SK-N-MC (cell line): ENCODE data around the gene ADAM29.

Experiments
- DNase-seq: peaks from one replicate; pipeline ENCODE4 v3.0.0-alpha.2; 2011; ENCODE audit warnings: low read depth, low spot score
- H3K27ac ChIP-seq: fragments of 200-600 bp; sonication (generic); 2 replicates; pipeline ENCODE4 v1.5.1; 2016; ENCODE audit warnings: mixed run types
- H3K36me3 ChIP-seq: fragments of 200-600 bp; sonication (generic); 2 replicates; pipeline ENCODE4 v1.6.1; 2017; ENCODE audit warnings: antibody characterized with exemption, low read length, mixed read lengths; ENCODE audit not compliant: insufficient read depth
- H3K4me3 ChIP-seq: fragments of 200-600 bp; sonication (generic); 2 replicates; pipeline ENCODE4 v1.5.1; 2016
- H3K9ac ChIP-seq: fragments of 200-600 bp; sonication (generic); 2 replicates; pipeline ENCODE4 v1.8.0; 2017; ENCODE audit warnings: mixed run types, mixed read lengths; ENCODE audit not compliant: insufficient read length
- H3K9me3 ChIP-seq: fragments of 200-600 bp; sonication (generic); 2 replicates; pipeline ENCODE4 v1.6.1; 2017; ENCODE audit warnings: low read depth, mild to moderate bottlenecking, antibody characterized with exemption, low read length, moderate library complexity, mixed read lengths
- EZH2 ChIP-seq: fragments of 200-600 bp; sonication (generic); IDR thresholded peaks from one replicate; pipeline ENCODE4 v1.6.1; 2017; ENCODE audit warnings: antibody characterized with exemption
- FOXP2 ChIP-seq: optimal IDR thresholded peaks from 2 replicates; pipeline ENCODE3; 2011; ENCODE audit warnings: mild to moderate bottlenecking, moderate library complexity; ENCODE audit not compliant: insufficient read depth; ENCODE audit errors: extremely low read length, control extremely low read depth
- POLR2AphosphoS5 ChIP-seq: IDR thresholded peaks from 2 replicates; pipeline ENCODE4 v1.6.1; 2012; ENCODE audit warnings: mild to moderate bottlenecking, low read depth, low read length, borderline replicate concordance

The ADAM29 gene

GRCh38 chr4:174910271-174910670 is 7.9 kb upstream of the ADAM29 start:
- no peak overlapping the region for H3K9ac ChIP-seq
- no peak for TF ChIP-seq FOXP2
- TF ChIP-seq EZH2 = no peak
- no peak for TF ChIP-seq POLR2AphosphoS5
- 0 out of 2 replicates have a peak, but pooled peaks cover 3% of the 10 kb centered on the region for H3K9me3 ChIP-seq
- no peak overlapping the region for H3K27ac ChIP-seq
- H3K4me3 ChIP-seq = no peak overlapping the region
- no peaks in the 10 kb centered on the region for H3K36me3 ChIP-seq
- no peak for DNase-seq

- Histone ChIP-seq H3K9me3 (no peaks in the 10 kb centered on the region), H3K36me3 (no peaks in the 10 kb centered on the region), H3K4me3 (no peak overlapping the region), H3K9ac (no peak overlapping the region), H3K27ac (no peak overlapping the region)
- DNase-seq = no peak
- TF ChIP-seq EZH2 = no peak
- no peak for TF ChIP-seq POLR2AphosphoS5
- no peak for TF ChIP-seq FOXP2
Observed at GRCh38 chr4:174912919-174913543, 5.1 kb upstream of the ADAM29 start.

DNA sequence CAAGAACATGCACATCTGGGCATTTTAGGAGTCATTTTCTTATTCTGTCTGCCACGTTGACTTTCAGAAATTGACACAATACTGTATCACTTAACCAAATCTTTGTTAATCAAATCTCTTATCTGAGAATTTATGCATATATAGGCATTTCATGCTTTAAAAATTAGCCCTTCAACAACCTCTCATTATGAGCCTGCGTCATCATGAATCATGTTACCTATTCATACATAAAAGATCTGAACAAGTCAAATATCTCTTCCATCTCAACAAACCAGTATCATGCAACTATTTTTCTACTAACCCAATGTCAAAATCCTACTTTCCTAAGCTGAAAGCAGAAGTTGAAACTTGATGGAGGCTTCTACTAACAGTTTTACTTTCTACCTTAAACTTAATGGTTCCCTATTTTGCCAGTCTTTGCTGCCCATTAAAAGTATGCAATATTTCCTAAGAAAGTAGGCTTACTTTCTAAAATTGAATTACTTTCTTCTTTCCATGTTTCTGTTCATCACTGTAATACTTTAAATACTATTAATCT is 1.8 kb downstream of the ADAM29 start:
- no peak overlapping the region for H3K4me3 ChIP-seq

DNA sequence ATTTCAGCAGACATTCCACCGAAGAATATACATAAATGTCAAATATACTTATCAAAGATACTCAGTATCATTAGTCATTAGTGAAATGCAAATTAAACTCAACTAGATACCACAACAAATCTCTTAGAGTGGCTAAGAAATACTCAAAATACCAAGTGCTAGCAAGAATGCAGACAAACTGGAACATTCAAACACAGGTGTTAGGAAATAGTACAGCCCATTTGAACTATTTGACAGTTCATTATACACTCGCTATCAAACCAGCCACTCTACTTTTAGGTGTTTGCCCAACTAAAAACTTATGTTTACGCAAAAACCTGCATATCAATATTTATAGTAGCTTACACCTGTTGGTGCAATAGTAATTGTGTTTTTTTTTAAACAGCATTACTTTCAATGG is 8.8 kb downstream of the ADAM29 start:
- H3K4me3 ChIP-seq = no peak overlapping the region
- TF ChIP-seq EZH2 (no peak), FOXP2 (no peak), POLR2AphosphoS5 (no peak)
- no peaks in the 10 kb centered on the region for H3K36me3 ChIP-seq
- H3K9ac ChIP-seq = no peak overlapping the region
- no peak overlapping the region for H3K27ac ChIP-seq
- no peak for DNase-seq
- no peaks in the 10 kb centered on the region for H3K9me3 ChIP-seq

More for the DNA sequence above, 1.8 kb downstream of the ADAM29 start:
- TF ChIP-seq POLR2AphosphoS5 (no peak), FOXP2 (no peak), EZH2 (no peak)
- no peak for DNase-seq
- no peak overlapping the region for H3K9ac ChIP-seq
- no peaks in the 10 kb centered on the region for H3K9me3 ChIP-seq
- H3K36me3 ChIP-seq = no peaks in the 10 kb centered on the region
- no peak overlapping the region for H3K27ac ChIP-seq

DNA sequence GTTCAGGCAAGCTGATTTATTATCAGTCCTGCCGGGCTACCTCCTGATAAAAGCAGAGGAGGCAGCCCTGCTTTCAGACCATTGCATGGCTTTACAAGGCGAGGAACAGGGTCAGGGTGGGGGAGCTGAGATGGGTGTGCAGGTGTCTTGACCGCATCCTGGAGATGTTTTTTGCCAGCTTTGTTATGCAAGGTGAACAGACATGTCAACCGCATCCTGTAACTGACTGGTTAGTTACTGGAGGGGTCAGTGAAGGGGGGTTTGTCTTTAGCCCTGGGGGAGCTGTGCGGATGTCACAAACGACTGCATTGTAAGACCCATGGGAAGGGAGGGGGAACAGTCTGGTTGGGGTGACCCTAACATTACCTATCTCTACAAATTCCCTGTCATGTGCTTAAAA is 10.0 kb downstream of the ADAM29 start:
- DNase-seq = no peak
- H3K36me3 ChIP-seq = no peaks in the 10 kb centered on the region
- H3K27ac ChIP-seq = no peak overlapping the region
- H3K9ac ChIP-seq = no peak overlapping the region
- H3K9me3 ChIP-seq = no peaks in the 10 kb centered on the region
- no peak for TF ChIP-seq EZH2
- TF ChIP-seq FOXP2 = no peak
- TF ChIP-seq POLR2AphosphoS5 = no peak
- H3K4me3 ChIP-seq = no peak overlapping the region

GRCh38 chr4:174928575-174929253 is 10.6 kb downstream of the ADAM29 start:
- H3K9me3 ChIP-seq = no peaks in the 10 kb centered on the region
- no peaks in the 10 kb centered on the region for H3K36me3 ChIP-seq
- no peak for DNase-seq
- no peak overlapping the region for H3K9ac ChIP-seq
- H3K27ac ChIP-seq = no peak overlapping the region
- TF ChIP-seq POLR2AphosphoS5 = no peak
- TF ChIP-seq FOXP2 = no peak
- no peak for TF ChIP-seq EZH2
- H3K4me3 ChIP-seq = no peak overlapping the region

DNA sequence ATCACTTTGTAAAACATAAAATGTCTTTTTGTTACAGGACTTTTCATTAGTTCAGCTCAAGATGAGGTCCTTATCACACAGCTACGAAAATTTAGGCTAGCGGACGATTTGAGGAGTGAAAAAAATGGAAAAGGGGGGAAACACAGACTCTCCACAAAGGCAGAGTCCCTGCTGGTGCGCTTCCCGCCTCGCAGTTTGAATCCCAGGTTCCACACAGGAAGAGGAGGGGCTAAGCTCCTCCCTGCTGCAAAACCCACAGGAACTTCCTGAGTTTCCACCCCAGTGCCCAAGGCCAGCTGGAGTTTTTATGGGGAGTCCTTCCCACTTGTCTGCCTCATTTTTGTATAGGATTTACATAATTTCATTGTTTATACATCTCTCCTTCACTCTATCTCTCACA is 11.2 kb downstream of the ADAM29 start:
- TF ChIP-seq POLR2AphosphoS5 (no peak), EZH2 (no peak), FOXP2 (no peak)
- H3K9ac ChIP-seq = no peak overlapping the region

DNA sequence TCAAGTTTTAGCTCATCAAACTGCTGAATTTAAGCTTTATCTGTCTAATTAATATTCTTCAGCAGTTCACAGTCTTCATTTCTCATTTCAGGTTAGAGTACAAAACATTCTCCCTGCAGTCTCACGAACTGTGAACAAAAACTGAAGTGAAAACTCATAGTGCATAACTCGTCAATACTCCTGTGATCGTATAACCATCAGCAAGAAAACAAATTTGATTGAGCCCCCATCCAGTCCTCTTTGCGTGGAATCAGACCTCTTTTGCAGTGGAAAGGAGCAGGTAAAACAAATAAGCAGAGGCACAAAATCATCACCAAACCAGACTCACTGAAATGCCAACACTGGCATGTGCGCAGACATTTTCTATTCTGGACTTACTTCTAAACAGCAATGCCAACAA is 12.7 kb downstream of the ADAM29 start:
- Histone ChIP-seq H3K27ac (no peak overlapping the region), H3K36me3 (no peaks in the 10 kb centered on the region), H3K9ac (no peak overlapping the region), H3K4me3 (no peak overlapping the region), H3K9me3 (no peaks in the 10 kb centered on the region)
- TF ChIP-seq EZH2 (no peak), FOXP2 (no peak), POLR2AphosphoS5 (no peak)
- DNase-seq = no peak

More for the DNA sequence above, 11.2 kb downstream of the ADAM29 start:
- Histone ChIP-seq H3K9me3 (no peaks in the 10 kb centered on the region), H3K27ac (no peak overlapping the region), H3K4me3 (no peak overlapping the region), H3K36me3 (no peaks in the 10 kb centered on the region)
- no peak for DNase-seq
